Embryonic facial prominence (tissue), 1 donor: ENCODE data around the gene HES6.
"Not testable (repeated sequence)": the region's sequence is repeated elsewhere in the genome, so short reads cannot be mapped to it uniquely, and the experiment has no call there.

Experiments
- DNase-seq: peaks from one replicate; pipeline ENCODE4 v3.0.0-alpha.2; 2016; ENCODE audit errors: extremely low spot score

HES6 gene

GRCh38 chr2:238273433-238273832, 33.6 kb upstream of the HES6 start:
- DNase-seq: not testable (repeated sequence)

- DNase-seq: no peak
Observed at GRCh38 chr2:238272156-238272555, 32.3 kb upstream of the HES6 start.

- DNase-seq: not testable (repeated sequence)
Observed at GRCh38 chr2:238271686-238272085, 31.8 kb upstream of the HES6 start.

GRCh38 chr2:238271061-238271554, 31.3 kb upstream of the HES6 start:
- DNase-seq: no peak

- no peak for DNase-seq
Observed at GRCh38 chr2:238270606-238271005, 30.8 kb upstream of the HES6 start.

GRCh38 chr2:238269741-238270140, 29.9 kb upstream of the HES6 start:
- DNase-seq: no peak

- DNase-seq: no peak
Observed at GRCh38 chr2:238267884-238268680, 28.2 kb upstream of the HES6 start.

GRCh38 chr2:238267341-238267710, 27.5 kb upstream of the HES6 start:
- no peak for DNase-seq

GRCh38 chr2:238265605-238266004, 25.8 kb upstream of the HES6 start:
- no peak for DNase-seq

- no peak for DNase-seq
Observed at GRCh38 chr2:238264072-238264460, 24.2 kb upstream of the HES6 start.

- peak; percentile 70 for DNase-seq
Observed at GRCh38 chr2:238263204-238264071, 23.6 kb upstream of the HES6 start.

- no peak for DNase-seq
Observed at GRCh38 chr2:238262496-238263122, 22.8 kb upstream of the HES6 start.

- no peak for DNase-seq
Observed at GRCh38 chr2:238261718-238262375, 22.0 kb upstream of the HES6 start.

- DNase-seq: no peak
Observed at GRCh38 chr2:238260883-238261282, 21.0 kb upstream of the HES6 start.

GRCh38 chr2:238259061-238260020, 19.5 kb upstream of the HES6 start:
- DNase-seq: no peak

- DNase-seq: no peak
Observed at GRCh38 chr2:238257786-238258700, 18.2 kb upstream of the HES6 start.

GRCh38 chr2:238256594-238257104, 16.8 kb upstream of the HES6 start:
- no peak for DNase-seq

GRCh38 chr2:238256111-238256510, 16.3 kb upstream of the HES6 start:
- no peak for DNase-seq

- DNase-seq: no peak
Observed at GRCh38 chr2:238255636-238256035, 15.8 kb upstream of the HES6 start.
